GM18520 (cell line): Measurements from ENCODE around the gene FOXO3.

ENCODE experiments used
- ATAC-seq: cut with Tn5 transposase; IDR thresholded peaks from one replicate; pipeline ENCODE4 v1.9.1; 2021; ENCODE audit not compliant: unreplicated experiment

The FOXO3 gene

DNA sequence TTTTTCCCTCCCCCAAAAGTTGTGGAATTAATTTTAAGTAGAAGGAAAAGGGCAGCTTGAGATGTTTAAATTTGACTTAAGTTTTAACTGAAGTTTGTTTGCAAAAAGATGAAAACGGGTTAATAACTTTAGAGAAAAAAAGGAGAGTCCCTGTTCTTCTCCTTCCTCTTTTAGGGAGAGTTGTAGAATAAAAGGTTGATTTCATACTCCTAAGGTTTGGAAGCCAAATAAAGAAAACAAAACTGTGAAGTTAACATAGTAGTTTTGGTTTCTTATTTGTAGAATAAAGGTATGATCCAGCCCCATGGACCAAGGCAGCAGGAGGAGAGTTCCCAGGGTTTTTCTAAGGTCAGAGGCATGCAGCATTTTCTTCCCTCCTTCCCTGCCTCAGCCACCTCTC lies 33.4 kb downstream of the FOXO3 start:
- no peak for ATAC-seq

DNA sequence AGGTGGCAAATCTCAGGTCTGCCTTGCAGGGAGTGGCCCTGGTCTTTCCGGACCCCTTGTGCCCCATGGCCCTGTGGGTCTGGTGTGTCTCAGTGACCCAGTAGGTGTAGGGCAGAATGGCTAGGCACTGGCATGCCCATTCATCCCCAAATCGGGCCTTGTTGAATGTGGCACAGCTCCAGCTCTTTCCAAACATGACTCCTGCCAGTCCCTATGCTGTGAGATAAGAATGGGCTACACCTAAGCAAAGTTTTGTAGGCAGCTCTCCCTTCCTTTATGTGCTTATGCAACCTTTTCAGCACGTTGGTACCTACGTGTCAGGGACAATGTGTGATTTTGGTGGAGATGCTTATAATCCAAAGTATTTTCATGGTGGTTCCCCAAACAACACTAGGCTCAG lies 33.9 kb downstream of the FOXO3 start:
- no peak for ATAC-seq

DNA sequence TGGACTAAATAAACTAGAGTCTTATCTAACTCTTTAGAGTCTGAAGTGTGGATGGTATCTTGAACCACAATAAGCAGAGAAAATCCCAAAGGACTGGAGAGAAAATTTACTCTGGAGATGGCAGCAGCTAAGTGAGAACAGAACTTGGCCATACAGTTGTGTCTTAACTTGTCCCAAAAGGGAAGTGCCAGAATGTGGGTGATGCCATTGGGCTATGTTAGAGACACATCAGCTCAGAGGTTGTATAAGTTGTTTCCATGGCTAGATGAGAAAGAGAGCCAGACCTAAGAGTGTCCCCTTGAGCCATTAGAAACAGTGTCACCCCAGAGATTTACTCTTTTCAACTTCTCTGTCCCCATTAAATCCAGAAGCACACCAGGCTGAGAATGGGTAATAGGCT lies 36.2 kb downstream of the FOXO3 start:
- no peak for ATAC-seq

DNA sequence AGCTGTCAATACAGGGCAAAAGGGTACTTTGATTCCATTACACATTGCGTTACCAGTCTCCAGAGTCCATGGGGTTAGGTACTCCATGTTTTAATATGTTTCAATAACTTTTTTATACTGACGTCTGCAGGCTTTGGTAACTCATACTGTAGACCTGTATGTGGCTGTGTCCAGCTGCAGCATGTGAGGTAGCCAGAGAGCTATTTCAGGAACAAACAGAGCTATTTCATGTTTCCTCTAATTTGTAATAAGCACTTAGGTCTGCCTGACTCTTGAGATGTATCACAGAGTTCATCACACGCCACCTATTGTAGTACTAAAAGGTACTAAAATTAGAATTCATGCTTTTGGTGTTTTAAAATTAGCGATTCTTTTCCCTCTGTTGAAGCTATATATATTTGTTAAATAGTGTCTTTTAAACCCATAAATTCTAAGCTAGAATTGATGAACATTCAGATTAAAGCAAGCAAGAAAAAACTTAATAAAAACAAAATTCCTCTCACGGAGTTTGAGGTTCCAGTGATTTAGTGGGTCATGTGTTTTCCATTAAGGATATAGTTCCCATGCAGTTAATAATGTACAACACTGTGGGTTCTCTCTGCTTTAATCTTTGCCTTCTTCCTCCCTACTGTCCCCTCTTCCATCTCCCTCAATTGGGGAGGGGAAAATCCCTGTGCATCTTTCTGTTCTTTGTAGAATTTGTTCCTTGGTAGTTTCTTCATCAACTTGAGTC lies 37.0 kb downstream of the FOXO3 start:
- no peak for ATAC-seq

DNA sequence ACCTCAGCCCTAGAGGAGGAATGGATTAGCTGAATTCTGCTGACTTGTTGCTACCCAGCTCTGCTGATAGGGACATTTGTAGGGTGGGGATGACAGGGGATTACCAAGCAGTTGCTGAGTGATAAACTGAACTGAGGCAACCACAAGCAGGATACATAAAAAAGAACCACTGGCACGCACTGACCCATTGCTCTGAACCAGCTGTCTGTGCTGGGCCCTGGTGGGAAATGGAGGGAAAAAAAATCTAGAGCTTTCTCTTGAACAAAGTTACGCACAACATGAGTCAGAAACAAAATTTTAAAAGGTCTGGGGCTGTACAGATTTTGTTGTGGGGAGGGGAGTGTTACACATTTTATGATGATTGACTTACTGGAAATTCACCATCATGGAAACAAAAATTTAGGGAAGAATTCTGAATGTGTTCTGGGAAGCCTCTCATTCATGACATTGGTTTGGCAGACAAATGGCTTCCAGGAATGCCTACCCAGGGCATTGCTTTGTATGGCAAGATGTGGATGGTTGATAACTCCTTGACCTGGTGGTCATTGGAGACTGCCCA lies 37.7 kb downstream of the FOXO3 start:
- ATAC-seq: peak; percentile 89

DNA sequence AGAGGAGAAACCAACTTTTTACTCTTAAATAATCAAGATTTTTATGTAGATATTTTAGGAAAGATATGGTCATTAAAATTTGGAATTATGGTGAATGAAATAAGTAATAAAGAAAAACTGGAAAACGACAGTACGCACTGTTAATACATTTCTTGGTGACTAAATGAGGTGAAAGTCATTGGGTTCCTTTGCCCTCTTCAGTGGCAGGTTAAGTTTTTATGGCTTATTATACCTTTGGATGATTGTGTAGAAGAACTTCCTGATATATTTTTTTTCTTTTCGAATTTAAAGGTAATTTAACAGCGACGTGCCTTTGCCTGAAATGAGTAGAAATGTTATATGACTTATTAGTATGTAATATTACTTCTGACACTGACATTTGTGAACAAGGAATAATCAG lies 43.4 kb downstream of the FOXO3 start:
- ATAC-seq: no peak

DNA sequence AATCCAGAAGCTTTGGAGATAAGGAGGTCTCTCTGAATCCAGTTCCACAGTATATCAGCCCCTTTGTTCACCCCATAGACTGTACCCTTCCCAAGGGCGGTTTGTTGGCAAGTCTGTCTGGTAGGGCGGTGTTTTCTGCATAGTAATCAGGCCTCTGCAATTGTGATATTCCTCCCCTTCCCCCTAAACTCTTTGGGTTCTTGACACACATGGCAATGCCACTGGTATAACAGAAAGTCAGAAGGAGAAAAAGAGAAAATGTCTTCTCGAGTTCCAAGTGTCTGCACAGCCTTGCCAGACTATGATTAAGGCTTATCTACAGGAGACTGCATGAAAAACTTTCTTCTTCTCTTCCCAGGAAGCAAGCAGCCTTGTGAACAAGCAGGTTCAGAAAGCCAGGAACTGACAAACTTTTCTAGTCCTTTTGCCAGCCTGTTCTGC lies 45.6 kb downstream of the FOXO3 start:
- ATAC-seq: no peak

DNA sequence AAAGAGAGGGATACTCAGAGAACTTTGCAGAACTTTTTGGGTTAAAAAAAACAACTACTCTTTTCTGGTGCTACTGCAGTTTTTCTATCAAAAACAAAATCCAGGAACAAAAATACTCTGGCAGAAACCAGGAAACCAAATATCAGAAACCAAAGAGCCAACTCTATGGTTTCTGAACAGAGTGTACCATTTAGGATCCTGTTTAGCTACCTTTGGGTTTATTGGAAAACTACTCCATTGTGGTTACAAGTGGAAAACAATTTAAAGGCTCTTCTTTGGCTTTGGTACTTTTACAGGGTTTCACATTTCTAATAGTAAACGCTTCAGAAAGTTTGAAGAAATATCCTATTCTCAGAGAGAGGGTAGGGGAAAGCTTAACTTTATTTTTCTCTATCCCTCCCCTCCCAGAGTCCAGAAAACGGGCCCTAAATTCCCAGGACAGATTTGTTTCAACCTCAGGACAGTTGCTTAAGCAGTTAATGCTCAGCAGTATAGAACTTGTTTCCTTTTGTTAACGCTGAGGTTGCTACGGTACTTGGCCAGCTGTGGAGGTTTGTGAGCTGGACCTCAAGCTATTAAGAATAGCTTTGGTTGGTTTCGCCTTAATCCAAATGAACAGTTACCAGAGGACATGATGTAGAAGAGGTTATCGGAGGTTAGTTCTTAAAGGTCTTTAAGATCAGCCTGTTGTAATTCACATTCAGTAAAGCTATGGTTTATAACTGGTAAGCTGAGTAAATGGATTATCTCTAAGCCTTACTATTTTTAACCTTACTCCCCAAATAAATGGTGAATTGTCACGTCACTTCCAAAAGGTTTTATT lies 47.9 kb downstream of the FOXO3 start:
- ATAC-seq: no peak

DNA sequence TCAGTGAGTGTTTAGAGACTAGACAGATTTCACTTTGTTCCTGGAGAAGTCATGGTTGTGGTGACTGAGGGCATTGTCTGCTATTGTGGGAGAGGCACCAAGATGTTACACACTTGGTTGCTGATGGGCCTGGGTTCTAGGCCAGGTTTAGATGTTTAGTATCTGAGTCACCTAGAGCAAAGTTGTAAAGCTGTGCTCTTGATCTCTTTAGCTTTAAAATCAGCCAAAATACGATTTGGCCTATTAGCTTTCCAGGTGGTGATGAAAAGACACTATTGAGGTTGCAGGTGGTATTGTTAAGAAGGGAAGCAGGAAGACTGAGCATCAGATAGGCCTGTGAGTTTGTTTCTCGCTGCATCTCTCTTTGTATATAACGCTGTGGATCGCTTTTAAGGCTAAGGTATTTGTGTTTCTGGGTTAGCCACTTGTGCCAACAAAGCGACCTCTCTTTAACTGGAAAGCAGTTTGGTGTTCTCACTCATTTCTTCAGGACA lies 48.6 kb downstream of the FOXO3 start:
- no peak for ATAC-seq

DNA sequence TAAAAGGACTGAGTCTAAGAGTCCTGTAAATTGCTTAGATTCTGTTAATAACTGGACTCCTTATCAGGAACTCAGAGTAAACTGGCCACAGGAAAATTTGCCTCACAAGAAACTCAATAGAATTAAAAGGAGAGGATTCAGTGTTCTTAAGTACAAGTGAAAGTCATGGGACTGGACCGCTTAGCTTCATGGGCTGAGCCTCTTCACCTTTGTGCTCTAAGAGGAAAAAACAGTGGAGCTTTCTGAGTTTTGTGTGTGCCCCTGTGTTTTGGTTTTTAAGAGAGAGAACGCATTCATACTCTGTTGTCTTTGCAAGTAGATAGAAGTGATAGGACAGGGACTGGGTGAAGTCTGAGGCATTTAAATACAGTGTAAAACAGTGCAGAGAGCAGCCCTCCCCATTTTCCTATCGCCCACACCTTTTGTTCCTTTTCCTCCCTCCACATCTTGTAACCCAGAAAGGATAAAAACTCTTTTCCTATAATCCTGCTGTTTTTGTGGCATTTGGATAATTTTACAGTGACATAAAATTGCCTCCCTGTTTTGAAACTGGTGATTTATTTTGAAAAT lies 49.6 kb downstream of the FOXO3 start:
- no peak for ATAC-seq

DNA sequence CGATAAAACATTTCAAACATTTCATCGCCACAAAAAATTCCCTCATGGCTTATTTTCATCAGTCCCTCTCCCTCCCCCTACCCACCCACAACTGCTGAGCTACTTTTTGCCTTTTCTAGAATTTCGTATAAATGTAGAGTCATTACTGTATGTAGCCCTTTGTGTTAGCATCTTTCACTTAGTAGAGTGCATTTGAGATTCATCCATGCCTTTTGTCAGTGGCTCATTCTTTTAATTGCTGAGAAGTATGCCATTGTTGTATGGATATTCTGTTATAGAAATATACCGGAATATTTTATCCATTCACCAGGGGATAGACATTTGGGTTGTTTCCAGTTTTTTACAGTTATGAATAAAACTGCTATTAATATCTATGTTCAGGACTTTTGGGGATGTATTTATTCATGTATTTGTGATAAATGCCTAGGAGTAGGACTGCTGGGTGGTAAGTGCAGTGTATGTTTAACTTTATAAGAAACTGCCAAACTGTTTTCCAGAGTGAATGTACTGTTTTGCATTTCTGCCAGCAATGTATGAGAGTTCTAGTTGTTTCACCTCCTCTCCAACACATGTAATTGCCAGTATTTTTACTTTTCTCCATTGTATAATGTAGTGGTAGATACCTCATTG lies 50.4 kb downstream of the FOXO3 start:
- ATAC-seq: no peak

DNA sequence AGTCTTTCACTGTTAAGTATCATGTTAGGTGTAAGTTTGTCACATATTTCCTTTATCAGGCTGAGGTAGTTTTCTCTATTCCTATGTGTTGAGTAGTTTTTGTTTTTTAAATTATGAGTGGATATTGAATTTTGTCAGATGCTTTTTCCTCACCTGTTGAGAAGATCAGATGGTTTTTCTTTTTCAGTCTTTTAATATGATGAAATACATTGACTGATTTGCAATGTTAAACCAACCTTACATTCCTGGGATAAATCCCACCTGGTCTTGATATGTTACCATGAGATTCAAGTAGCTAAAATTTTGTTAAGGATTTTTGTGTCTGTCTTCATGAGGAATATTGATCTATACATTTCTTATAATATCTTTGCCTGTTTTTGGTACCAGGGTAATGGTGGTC lies 52.1 kb downstream of the FOXO3 start:
- ATAC-seq: no peak

DNA sequence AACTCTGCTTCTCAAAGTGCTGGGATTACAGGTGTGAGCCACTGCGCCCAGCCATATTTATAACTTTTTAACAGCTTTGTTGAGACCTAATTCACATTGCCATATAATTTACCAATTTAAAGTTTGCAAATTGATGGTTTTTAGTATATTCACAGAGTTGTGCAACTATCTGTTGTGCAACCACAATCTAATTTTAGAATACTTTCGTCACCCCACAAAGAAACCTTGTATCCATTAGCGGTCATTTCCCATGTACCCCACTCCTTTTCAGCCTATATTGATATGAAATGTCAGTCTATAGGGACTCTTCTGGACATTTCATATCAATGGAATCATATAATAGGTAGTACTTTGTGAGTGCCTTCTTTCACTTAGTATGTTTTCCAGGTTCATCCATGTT lies 55.8 kb downstream of the FOXO3 start:
- no peak for ATAC-seq

DNA sequence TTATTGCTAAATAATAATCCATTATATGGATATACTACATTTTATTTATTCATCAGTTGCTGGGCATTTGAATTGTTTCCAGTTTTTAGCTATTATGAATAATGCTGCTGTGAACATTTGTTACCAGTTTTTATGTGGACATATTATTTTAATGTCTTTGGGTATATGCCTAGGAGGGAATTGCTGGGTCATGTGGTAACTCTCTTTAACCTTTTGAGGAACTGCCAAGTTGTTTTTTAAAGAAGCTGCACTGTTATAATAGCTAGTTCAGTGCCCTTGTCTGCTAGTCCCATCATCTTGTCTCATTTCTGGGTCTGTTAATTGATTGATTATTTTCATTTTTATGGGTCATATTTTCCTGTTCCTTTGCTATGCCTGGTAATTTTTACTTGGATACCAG lies 56.3 kb downstream of the FOXO3 start:
- ATAC-seq: no peak

DNA sequence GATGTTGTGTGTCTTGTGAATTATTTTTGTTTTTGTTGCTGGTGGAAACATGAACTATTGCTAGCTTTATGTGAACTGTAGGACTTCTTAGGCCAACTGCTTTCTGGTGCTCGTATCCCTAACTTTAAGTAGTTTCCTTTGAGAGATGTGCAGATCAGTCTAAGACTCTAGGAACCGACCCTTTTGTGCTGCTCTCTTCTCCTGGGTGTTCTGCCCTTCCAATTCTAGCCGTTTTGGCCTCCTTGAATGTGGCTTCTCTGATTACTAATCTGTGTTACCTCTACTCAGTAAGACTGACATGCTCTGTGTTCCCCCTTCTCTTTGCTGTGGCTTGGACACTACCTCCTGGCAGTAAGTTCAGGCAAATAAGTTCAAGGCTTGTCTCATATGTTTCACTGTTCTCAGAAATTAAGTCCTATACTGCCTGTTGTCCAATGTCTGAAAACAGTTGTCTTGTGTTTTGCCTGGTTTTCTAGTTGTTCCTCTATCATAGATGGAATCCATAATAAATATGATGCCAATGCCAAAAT lies 58.0 kb downstream of the FOXO3 start:
- ATAC-seq: no peak

DNA sequence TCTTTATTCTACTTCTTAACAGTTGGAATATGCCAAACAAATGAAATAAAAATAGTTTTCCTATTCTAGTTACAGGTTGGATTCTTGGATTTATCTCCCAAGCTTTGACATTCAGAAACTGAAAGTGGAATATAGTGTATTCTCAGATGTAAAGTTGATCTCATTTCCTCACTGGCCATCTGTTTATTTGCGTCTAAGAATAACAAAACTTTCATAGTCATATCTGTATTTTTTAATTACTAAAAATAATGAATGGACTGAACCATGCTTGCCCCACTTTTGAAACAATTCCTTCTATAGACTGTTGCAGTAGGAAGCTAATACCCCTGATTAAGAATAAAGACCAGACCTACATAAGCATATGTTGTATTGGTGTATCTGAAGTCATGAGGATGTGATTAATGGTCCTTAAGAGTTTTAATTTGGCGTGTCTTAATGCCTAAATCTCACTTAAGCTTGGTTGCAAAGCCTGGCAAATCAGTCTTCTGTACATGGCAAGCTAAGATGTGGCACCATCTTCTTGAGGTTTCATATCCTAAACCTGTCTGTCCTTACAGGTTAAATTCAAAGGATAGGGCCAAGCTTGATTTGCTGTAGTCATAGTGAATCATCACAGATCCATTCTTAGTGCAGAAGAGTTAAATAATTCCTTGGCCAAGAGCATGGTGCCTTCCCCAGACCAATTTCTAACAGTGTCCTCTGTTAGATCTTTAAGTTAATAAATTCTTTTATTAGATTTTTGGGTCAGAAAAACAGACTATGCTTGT lies 58.9 kb downstream of the FOXO3 start:
- no peak for ATAC-seq

DNA sequence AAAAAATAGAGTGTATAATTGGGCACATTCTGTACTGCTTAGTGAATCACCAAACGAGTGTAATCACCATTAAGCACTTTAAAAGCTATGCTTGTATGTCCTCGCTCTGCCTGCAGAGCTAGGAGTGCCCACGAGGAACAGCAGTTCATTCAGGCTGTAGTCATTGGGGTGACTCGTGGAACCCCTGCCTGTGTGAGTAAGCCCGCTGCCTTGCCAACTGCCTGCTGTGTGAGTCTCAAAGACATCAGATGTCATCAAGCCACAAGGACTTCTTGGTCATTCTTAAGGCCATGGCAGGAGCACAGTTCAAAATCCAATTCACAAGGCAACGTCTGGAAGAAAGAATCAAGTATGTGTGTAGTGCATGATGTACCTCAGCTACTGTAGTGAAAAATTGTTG lies 60.4 kb downstream of the FOXO3 start:
- no peak for ATAC-seq

DNA sequence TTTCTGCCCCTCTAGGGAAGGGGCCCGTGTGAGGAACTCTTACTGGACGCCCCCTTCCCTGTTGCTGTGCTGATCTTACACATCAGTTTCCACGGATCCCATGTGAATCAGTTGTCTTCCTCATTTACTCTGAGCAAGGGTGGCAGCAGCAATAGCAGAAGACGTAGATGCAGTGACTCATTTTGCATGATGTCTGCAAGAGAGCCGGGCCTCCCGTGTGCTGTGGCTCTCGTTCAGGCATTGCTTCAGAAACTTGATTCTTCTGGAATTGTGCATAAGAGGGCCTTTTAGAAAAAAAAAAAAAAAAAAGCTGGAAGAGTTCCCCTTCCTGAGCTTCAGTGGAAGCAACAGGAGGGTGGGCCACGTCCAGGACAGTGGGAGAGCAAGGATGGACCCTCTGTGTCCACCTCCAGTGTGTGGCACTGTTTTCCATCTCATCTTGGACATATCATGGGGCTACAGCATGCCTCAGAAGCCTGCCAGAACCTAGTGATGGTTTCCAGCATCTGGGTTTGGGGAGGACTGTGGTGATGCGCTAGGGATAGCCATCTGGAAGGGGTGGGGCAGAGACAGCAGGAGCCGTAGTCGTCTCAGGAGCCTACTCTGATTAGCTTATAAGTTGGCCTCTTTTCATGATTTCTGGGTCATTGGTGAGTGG lies 62.1 kb downstream of the FOXO3 start:
- no peak for ATAC-seq

DNA sequence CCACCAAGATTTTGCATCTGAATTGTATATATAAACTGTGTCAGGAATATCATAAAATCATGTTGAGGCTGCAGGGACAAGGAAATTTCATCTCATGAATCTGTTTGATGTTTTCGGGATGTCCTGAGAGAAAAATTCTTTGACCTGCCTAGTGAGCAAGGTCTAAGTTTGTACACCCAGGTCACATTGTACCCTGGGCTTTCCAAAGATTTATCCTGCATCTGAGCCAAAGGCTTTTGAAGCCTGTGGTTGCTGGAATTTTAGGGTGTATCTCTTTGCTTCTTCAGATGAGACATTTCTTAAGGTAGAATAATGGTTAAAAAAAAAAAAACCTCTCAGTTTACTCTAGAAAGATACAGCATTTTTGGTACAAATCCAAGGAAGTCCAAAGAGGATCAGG lies 63.3 kb downstream of the FOXO3 start:
- ATAC-seq: no peak

DNA sequence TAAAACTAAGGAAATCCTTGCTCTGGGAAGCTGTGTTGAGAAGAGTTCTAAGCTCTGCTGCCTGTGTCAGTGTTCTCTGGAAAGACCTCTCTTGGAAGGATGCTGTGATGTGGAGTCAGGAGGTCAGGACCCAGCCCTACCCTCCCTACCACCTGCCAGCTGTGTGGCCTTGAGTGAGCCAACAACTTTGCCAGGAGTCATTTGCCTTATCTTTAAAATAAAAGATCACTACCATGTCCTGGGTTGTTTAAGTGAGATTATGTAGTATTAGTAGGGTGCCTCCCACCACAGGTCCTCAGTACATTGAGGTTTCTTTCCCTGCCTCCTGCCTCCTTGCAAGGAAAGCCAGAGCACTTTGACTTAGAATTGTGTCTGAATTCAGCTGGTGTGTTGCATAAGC lies 64.9 kb downstream of the FOXO3 start:
- ATAC-seq: no peak
